ENCODE data around the gene ZBTB16.

Gene ZBTB16

GRCh38 chr11:114056409-114056808 lies 3.1 kb upstream of the ZBTB16 start:
- DNase-seq (ENCODE audit: low read depth in 2 of 2): no peak
- no peak overlapping the region for H3K4me3 ChIP-seq (replicated peaks in 1 of 2; ENCODE audit: low read depth in 2 of 2, low read length in 2 of 2)
- TF ChIP-seq CTCF (IDR thresholded peaks at IDR 0.05; ENCODE audit: low read depth, low read length): no peak

GRCh38 chr11:114057147-114057546 lies 2.4 kb upstream of the ZBTB16 start:
- TF ChIP-seq CTCF (IDR thresholded peaks at IDR 0.05; ENCODE audit: low read depth, low read length): no peak
- H3K4me3 ChIP-seq (replicated peaks in 1 of 2; ENCODE audit: low read depth in 2 of 2, low read length in 2 of 2): no peak overlapping the region

GRCh38 chr11:114057605-114058004 lies 1.9 kb upstream of the ZBTB16 start:
- no peak for DNase-seq (ENCODE audit: low read depth in 2 of 2)
- no peak for TF ChIP-seq CTCF (IDR thresholded peaks at IDR 0.05; ENCODE audit: low read depth, low read length)
- no peak overlapping the region for H3K4me3 ChIP-seq (replicated peaks in 1 of 2; ENCODE audit: low read depth in 2 of 2, low read length in 2 of 2)

More at GRCh38 chr11:114057147-114057546, 2.4 kb upstream of the ZBTB16 start:
- DNase-seq (ENCODE audit: low read depth in 2 of 2): no peak

GRCh38 chr11:114058026-114058706 lies 1.3 kb upstream of the ZBTB16 start:
- H3K4me3 ChIP-seq (replicated peaks in 1 of 2; ENCODE audit: low read depth in 2 of 2, low read length in 2 of 2): peak overlapping the region; percentile 52 to 88
- no peak for TF ChIP-seq CTCF (IDR thresholded peaks at IDR 0.05; ENCODE audit: low read depth, low read length)
- DNase-seq (ENCODE audit: low read depth in 2 of 2): peak; percentile 54 to 74

GRCh38 chr11:114058871-114059277 lies 637 bp upstream of the ZBTB16 start:
- DNase-seq (ENCODE audit: low read depth in 2 of 2): peak in 1 of 2 donors; percentile 51
- H3K4me3 ChIP-seq (replicated peaks in 1 of 2; ENCODE audit: low read depth in 2 of 2, low read length in 2 of 2): peak overlapping the region; percentile 52 to 88
- no peak for TF ChIP-seq CTCF (IDR thresholded peaks at IDR 0.05; ENCODE audit: low read depth, low read length)

GRCh38 chr11:114059984-114060391 lies 477 bp downstream of the ZBTB16 start:
- peak; percentile 62 to 64 for DNase-seq (ENCODE audit: low read depth in 2 of 2)
- TF ChIP-seq CTCF (IDR thresholded peaks at IDR 0.05; ENCODE audit: low read depth, low read length): no peak
- peak overlapping the region; percentile 88 to 97 for H3K4me3 ChIP-seq (replicated peaks in 1 of 2; ENCODE audit: low read depth in 2 of 2, low read length in 2 of 2)

Measured in cardiac fibroblast (primary cell).